DOHH2 (cell line): ENCODE data around the gene HLA-F.

ENCODE experiments used
- CTCF ChIP-seq: fragments of 200-600 bp; sonication (generic); IDR thresholded peaks from one replicate; pipeline ENCODE4 v1.5.1; 2014; ENCODE audit warnings: antibody characterized with exemption, mild to moderate bottlenecking, low read depth, low read length; ENCODE audit not compliant: poor library complexity, severe bottlenecking
- EZH2phosphoT487 ChIP-seq: fragments of 200-600 bp; sonication (generic); IDR thresholded peaks from 2 replicates; pipeline ENCODE4 v1.6.1; 2017; ENCODE audit warnings: borderline replicate concordance, mild to moderate bottlenecking, antibody characterized with exemption, low read length, moderate library complexity, mixed read lengths

- TF ChIP-seq CTCF (no peak), EZH2phosphoT487 (no peak)
These were observed 2.4 kb upstream of the HLA-F start for GRCh38 chr6:29720863-29721262.
